Fibroblast of upper back skin (primary cell): ENCODE results near the gene ZNF26.
"Not testable (repeated sequence)": the region's sequence is repeated elsewhere in the genome, so short reads cannot be mapped to it uniquely, and the experiment has no call there.

Experiments
- DNase-seq: peaks from one replicate; pipeline ENCODE4 v3.0.0-alpha.2; 2013

Gene ZNF26

DNA sequence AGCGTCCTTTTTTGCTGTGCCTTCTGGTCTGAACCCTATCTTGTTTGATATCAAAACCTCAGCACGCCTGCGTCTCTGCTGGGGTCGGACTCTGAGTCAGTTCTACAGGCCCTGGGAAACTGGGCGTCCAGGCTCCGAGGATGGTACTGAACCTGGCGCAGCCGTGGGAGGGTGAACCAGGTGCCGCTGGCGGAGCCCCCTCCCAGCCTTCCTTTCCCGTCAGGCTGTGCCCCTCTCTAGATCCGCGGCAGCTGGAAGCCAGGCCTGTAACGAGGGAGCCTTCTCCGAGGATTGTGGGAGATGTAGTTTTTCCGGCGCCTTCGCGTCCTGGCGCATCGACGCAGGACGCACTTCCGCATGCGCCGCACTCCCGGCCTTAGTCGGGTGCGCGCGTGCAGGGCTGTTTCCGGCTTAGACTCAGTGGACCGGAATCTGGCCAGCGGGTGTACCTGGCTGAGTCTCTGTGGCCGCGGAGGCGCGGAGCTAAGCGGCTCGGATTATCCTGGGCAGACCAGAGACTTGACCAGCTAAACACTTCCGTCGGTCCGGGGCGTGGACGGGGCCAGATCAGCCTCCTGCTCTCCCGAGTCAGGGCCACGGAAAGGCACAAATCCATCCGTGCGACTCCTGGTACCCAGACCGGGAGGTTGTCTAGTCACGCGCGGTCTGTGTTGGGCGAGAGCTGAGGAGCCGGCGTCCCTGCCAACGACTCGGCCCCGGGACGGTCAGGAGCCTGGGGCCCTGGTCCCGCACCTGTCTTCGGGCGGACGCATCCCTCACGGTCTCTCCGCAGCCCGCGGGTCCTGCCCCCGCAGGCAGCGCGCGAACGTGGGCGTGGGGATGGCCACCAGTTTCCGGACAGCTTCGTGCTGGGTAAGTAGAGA lies at the start of gene ZNF26:
ZNF26 (plus strand) TSS at position 367 of the 884 bp plus-strand sequence; CDS start at position 841, 474 bp downstream.
- DNase-seq: peak; percentile 92

GRCh38 chr12:132936921-132937320 lies 49.2 kb upstream of the ZNF26 start:
- DNase-seq: not testable (repeated sequence)

GRCh38 chr12:132937476-132937875 lies 48.7 kb upstream of the ZNF26 start:
- DNase-seq: no peak

DNA sequence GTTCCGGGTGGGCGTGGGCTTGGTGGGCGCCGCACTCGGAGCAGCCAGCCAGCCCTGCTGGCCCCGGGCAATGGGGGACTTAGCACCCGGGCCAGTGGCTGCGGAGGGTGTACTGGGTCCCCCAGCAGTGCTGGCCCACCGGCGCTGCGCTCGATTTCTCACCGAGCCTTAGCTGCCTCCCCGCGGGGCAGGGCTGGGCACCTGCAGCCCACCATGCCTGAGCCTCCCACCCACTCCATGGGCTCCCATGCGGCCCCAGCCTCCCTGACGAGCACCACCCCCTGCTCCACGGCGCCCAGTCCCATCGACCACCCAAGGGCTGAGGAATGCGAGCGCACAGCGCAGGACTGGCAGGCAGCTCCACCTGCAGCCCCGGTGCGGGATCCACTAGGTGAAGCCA lies 47.4 kb upstream of the ZNF26 start:
- not testable (repeated sequence) for DNase-seq

DNA sequence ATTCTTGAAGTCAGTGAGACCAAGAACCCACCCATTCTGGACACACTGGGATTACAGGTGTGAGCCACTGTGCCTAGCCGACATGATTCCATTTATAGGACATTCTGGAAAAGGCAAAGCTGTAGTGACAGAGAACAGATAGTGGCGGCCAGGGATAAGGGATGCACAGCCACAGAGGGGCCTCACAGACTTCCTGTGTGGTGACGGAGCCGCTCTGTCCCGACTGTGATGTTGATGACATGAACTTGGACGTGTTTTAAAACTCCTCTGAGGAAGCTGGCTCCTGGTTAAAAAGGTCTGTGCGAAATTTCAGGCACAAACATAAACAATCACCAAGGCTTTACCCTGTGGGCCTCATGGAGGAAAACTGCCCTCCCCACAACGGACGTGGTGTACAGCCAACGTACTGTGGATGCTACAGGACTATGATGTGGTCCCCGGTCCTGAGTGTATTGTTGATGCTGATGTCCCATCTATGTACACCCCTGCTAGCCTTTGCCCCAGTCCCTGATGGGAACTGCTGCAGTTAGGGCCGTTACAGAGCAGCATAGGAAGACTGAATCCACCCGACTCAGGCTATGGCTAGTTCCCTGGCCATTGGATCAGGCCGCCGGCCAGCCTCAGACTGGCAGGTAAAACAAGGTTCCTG lies 46.0 kb upstream of the ZNF26 start:
- no peak for DNase-seq

- no peak for DNase-seq
Observed at GRCh38 chr12:132941336-132941954, 44.7 kb upstream of the ZNF26 start.

DNA sequence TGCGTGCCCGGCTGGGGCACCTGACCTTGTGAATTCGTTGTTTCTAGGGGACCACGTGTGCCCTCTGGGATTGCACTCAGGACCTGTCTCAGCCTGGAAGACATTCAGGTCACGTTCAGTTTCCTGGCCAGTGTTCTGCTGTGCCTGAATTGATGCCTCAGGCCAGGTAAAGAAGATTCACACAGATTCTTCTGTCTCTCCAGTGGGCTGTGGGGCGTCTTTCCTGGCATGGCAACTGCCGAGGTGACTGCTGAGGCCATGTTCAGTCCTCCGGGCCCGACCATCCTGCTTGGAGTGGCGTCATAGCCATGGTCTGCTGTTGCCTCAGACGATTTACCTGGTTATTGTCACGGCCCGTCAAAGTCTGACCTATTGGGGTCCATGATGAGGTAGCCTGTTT lies 43.6 kb upstream of the ZNF26 start:
- no peak for DNase-seq

DNA sequence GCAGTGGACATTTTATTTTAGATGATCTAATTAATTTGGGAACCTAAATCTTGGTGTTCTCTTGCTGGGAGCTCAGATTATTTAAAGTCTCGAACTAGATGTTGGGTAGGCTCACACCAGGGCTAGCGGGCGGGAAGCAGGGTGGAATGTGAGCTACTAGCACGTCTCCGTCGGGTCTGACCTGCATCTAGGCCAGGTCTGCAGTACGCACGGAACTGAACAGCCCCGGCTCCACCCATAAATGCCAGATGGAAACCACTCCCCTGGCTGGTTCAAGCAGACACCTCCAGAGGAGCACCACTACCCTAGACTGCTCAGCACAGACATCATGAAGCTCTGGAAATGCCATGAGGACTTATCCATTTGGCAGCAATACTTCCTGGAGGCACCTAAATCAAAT lies 40.4 kb upstream of the ZNF26 start:
- DNase-seq: no peak

GRCh38 chr12:132946246-132946820 lies 39.8 kb upstream of the ZNF26 start:
- DNase-seq: no peak

DNA sequence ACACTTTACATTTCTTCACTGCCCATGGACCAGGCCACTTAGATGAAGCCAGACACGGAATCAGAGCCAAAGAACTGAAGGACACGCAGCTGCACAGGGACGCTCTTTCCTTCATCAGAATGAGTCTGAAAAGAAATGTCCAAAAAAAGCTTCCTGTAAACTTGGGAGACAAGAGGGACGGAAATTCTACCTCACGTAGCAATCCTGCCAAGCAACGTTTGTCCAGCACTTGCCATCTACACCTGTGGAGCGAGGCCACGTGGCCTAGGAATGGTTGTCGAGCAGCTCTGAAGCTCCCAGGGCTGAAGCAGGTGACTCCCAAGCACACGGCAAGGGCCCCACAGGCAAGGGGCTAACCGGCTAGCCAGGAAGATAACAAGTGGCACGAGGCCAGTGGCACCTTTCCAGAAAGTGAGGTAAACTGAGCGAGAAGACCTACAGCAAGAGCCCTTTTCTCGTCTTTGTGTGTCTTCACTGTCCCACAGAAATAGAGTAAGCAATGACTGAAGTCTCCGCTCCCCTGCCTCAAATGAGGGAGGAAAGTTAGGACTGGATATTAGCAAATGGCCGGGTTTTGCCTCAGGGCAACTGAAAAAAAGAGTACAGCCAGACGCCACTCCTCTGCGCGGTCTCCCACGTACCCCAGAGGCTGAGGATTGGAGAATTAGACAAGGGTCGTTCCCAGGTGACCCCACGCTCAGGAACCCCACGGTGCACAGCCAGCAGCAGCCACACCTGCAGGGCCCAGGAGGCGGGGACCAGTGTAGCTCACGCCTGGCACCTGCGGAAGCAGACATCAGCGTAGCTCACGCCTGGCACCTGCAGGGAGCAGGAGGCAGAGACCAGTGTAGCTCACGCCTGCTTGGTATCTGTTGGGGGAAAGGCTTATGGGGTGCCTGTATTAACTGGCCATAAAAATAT lies 37.8 kb upstream of the ZNF26 start:
- DNase-seq: no peak

DNA sequence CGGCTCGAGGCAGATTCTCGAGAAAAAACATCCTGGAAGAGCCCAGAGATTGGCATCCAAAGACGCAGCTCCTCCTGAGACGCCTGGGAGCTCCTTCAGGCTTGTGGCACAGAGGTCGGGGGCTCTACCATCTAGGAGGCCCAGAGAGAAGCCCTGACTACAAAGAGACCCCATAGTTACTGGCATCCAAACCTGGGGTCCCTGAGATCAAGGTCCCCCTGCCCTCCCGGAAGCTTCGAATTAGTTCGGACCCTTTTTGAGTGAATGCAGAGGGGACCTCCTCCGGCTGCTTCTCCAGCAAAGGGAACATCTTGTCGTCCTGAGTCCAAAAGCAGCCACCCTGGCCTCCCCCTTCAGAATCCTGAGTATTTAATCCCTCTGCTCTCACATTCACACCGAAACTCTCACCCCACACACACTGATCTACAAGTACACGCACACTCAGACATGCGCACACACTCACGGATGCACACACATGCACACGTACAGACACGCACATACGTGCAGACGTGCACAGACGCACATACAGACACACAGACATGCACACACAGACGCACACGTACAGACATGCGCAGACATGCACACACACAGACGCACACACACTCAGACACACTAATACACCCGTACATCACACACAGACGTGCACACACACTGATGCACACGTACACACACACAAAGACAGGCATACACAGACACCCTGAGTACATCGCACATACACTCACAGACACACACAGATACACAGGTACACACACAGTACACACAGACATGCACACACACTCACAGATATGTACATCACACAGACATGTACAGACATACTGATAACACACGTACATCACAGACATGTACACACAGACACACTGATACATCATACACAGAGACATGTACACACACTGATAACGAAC lies 36.0 kb upstream of the ZNF26 start:
- DNase-seq: no peak

DNA sequence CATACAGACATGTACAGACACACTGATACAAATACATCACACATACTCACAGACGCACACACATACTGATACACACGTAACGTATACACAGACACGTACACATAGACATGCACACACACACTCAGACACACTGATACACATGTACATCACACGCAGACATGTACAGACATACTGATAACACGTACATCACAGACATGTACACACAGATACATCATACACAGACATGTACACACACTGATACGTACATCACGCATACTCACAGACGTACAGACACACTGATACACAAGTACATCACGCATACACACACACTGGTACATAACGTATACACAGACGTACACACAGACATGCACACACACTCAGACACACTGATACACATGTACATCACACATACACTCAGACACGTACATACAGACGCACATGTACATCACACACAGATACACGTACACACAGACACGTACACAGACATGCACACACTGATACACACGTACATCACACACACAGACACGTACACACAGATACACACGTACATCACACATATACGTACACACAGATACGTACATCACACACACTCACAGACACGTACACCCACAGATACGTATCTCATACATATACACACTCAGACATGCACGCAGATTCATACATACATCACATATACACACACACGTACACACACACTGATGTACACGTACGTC lies 35.2 kb upstream of the ZNF26 start:
- DNase-seq: no peak

GRCh38 chr12:132951649-132952048 lies 34.5 kb upstream of the ZNF26 start:
- DNase-seq: no peak

DNA sequence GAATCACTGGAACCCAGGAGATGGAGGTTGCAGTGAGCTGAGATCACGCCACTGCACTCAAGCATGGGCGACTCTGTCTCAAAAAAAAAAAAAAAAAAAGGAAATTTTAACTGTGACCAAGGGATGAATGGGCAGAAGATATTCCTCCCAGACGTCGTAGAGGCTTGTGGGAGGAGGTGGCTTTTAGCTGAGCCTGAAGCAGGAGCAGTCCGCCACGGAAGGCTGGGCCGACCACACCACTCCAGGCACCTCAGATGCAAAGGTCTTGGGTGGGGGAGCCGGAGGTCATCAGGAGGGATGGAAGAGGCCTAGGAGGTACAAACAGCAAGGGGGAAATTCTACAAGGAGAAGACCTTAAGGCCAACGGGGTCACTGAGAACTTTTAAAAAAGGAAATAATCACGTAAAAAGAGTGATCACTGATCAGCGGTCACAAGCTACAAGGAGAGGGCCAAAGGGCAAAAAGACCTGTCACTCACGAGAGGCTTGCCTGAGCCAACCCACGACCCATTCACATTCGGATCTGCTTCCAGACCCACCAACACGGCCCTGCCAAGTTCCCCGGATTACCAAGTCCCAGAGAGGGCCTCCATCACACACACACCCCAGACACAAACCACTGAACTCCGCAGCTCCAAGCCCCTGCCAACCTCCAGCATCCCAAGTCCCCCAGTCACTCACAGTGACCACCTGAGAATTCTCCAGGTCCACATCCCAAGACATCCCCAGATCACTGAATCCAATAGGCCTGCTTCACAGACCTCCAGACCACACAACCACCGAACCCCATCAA lies 33.6 kb upstream of the ZNF26 start:
- DNase-seq: no peak

GRCh38 chr12:132953163-132953425 lies 33.1 kb upstream of the ZNF26 start:
- no peak for DNase-seq

GRCh38 chr12:132953771-132954170 lies 32.4 kb upstream of the ZNF26 start:
- DNase-seq: no peak

- DNase-seq: peak; percentile 6
Observed at GRCh38 chr12:132954471-132955048, 31.6 kb upstream of the ZNF26 start.

GRCh38 chr12:132955094-132956010 lies 30.8 kb upstream of the ZNF26 start:
- DNase-seq: peak; percentile 71
